ENCODE measurements around the gene FHL2.

The FHL2 gene

GRCh38 chr2:105422801-105423200, 23.9 kb upstream of the FHL2 start:
- DNase-seq (ENCODE audit: low read depth in 2 of 2), result no peak

DNA sequence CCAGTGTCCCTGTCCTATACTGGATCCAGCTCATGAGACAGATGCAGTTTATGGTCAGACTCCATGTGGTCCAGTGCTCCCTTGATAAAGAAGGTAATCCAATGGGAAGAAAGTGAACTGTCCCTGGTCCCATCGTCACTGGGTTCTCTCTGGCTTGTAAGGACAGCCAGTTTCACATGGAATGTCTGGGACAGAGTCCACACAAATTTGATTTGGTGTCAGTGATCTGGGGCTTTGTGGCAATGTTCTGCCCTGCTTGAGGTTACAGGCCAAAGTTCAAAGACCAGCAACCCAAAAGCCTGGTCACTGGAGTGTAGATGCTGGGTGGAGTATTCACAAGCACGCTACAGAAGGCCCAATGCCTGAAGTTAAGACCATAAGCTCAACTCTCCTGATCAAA, 22.2 kb upstream of the FHL2 start:
- no peak for DNase-seq (ENCODE audit: low read depth in 2 of 2)

- DNase-seq (ENCODE audit: low read depth in 2 of 2), result no peak
These were observed 19.7 kb upstream of the FHL2 start for GRCh38 chr2:105418522-105418921.

GRCh38 chr2:105417857-105418436, 19.1 kb upstream of the FHL2 start:
- DNase-seq (ENCODE audit: low read depth in 2 of 2), result no peak

- DNase-seq (ENCODE audit: low read depth in 2 of 2), result no peak
These were observed 17.3 kb upstream of the FHL2 start for GRCh38 chr2:105416156-105416555.

GRCh38 chr2:105415007-105415406, 16.2 kb upstream of the FHL2 start:
- no peak for DNase-seq (ENCODE audit: low read depth in 2 of 2)

- no peak for DNase-seq (ENCODE audit: low read depth in 2 of 2)
These were observed 14.4 kb upstream of the FHL2 start for GRCh38 chr2:105413206-105413605.

- DNase-seq (ENCODE audit: low read depth in 2 of 2), result no peak
These were observed 13.7 kb upstream of the FHL2 start for GRCh38 chr2:105412584-105412983.

GRCh38 chr2:105411720-105412407, 13.0 kb upstream of the FHL2 start:
- DNase-seq (ENCODE audit: low read depth in 2 of 2), result no peak

GRCh38 chr2:105410554-105410953, 11.7 kb upstream of the FHL2 start:
- DNase-seq (ENCODE audit: low read depth in 2 of 2), result no peak

DNA sequence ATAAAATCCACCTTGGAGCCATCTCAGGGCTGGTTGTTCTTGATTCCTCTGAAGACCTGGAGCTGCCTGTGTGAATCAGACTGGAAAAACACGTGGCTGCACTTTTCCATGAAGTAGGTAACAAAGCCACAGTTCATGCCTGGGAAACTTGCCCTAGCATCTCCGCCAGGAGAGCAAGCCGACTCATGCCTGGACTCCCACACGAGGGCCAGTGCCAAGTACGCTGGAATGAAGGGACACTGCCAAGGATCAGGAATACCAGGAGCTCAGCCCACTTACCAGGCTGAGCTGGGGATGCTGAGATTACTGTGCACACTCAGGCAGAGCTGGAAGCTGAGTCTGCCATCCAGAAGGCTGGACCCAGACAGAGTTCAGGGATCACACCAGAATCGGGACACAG, 10.9 kb upstream of the FHL2 start:
- no peak for DNase-seq (ENCODE audit: low read depth in 2 of 2)

- no peak for DNase-seq (ENCODE audit: low read depth in 2 of 2)
These were observed 9.3 kb upstream of the FHL2 start for GRCh38 chr2:105407946-105408743.

- no peak for DNase-seq (ENCODE audit: low read depth in 2 of 2)
These were observed 7.4 kb upstream of the FHL2 start for GRCh38 chr2:105406221-105406620.

- DNase-seq (ENCODE audit: low read depth in 2 of 2), result no peak
These were observed 6.4 kb upstream of the FHL2 start for GRCh38 chr2:105405291-105405690.

GRCh38 chr2:105404736-105405135, 5.9 kb upstream of the FHL2 start:
- no peak for DNase-seq (ENCODE audit: low read depth in 2 of 2)

- DNase-seq (ENCODE audit: low read depth in 2 of 2), result no peak
These were observed 5.2 kb upstream of the FHL2 start for GRCh38 chr2:105403783-105404698.

DNA sequence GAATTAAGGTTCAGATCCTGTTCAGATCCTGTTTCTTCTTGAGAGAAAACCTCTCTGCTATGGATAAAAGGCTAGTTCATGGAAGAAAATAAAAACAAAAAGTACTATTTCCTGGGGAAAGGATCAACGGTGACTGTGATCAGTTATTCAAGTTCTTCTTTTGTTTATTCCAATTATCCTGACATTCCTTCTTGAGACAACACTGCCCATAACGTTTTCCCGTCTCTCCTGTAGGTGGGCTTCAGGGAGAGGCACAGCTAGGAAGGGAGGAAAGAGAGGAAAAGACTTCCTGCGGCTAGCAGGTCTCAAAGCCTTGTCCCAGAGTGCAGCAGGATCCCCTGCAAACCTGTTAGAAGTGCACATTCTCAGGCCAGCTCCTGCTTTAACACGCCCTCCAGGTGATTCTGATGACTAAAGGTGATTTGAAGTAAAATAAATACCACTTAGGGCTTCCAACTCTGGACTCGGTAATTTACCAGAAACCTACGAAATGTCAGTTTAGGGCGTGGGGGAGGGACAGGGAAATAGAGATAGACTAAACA, 4.5 kb upstream of the FHL2 start:
- DNase-seq (ENCODE audit: low read depth in 2 of 2), result no peak

DNA sequence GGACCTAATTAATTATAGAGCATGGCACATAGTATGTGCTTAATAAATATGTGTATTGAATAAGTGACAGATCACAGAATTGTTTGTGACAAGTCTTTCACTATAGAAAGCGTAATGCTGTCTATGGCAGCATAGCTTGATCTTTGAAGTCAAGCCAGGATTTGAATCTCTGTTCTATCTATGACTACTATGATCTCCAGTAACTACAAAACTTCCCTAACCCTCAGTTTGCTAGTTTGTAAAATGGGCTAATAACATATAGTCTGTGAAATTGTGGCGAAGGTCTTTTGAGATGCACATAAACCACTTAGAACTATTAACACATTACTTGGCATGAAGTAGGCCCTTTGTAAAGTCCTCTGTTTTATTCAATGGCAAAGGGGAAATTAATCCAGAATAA, 4.0 kb upstream of the FHL2 start:
- no peak for DNase-seq (ENCODE audit: low read depth in 2 of 2)

DNA sequence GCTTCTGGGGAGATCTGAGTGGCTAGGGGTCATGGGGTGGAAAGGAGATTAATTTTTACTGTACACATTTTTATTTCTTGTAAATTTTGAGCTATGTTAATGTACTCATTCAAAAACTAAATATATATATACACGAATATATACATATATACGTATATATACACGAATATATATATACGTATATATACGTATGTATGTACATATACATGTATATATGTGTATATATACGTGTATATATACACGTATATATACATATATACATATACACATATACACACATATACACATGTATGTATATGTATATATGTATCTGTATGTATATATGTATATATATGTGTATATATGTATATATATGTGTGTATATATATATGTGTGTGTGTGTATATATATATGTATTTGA, 3.0 kb upstream of the FHL2 start:
- no peak for DNase-seq (ENCODE audit: low read depth in 2 of 2)

- DNase-seq (ENCODE audit: low read depth in 2 of 2), result no peak
These were observed 1.3 kb upstream of the FHL2 start for GRCh38 chr2:105400138-105400540.

GRCh38 chr2:105399207-105399861, 483 bp upstream of the FHL2 start:
- DNase-seq (ENCODE audit: low read depth in 2 of 2), result no peak
